Measurements from ENCODE around the gene SPRED2.

DNA sequence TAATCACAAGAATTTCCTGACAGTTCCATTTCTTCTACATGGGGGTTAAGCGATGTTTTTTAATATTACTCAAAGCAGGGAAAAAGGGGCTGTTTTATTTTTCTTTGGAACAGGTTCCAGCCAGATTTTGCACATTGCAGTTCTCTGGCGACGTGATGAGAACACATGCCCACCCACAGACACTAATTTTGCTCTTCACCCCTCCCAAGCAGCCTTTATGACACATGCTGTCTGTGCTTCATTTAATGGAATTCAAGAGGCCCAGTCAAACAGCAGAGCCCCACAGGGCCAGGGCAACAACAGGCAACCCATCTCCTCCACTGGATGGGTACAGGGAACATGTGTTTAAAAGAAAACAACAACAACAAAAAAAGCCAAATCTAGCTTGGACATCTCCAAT lies 70.8 kb downstream of the SPRED2 start:
- TF ChIP-seq, protein P1, sequence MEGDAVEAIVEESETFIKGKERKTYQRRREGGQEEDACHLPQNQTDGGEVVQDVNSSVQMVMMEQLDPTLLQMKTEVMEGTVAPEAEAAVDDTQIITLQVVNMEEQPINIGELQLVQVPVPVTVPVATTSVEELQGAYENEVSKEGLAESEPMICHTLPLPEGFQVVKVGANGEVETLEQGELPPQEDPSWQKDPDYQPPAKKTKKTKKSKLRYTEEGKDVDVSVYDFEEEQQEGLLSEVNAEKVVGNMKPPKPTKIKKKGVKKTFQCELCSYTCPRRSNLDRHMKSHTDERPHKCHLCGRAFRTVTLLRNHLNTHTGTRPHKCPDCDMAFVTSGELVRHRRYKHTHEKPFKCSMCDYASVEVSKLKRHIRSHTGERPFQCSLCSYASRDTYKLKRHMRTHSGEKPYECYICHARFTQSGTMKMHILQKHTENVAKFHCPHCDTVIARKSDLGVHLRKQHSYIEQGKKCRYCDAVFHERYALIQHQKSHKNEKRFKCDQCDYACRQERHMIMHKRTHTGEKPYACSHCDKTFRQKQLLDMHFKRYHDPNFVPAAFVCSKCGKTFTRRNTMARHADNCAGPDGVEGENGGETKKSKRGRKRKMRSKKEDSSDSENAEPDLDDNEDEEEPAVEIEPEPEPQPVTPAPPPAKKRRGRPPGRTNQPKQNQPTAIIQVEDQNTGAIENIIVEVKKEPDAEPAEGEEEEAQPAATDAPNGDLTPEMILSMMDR (IDR thresholded peaks at IDR 0.05) = no peak
- TF ChIP-seq POLR2A (IDR thresholded peaks at IDR 0.05) = no peak
